RWPE2 (cell line): Measurements from ENCODE around the gene NUDT16L1.
A peak's percentile ranks its signal among the peaks of the same experiment; 100 is the strongest.

ENCODE experiments used
- ATAC-seq: fragments of 200-7000 bp; cut with Tn5 transposase; 3 replicates; pipeline ENCODE4 v1.9.1; 2021; ENCODE audit warnings: low read depth
- DNase-seq: peaks from one replicate; pipeline ENCODE4 v3.0.0-alpha.2; 2020; ENCODE audit warnings: low spot score
- H3K27ac ChIP-seq: fragments of 450-650 bp; 2 replicates; pipeline ENCODE4 v1.5.1; 2017; ENCODE audit warnings: mild to moderate bottlenecking; ENCODE audit not compliant: poor library complexity, severe bottlenecking
- H3K27me3 ChIP-seq: fragments of 250-450 bp; sonication (Bioruptor Pico); 2 replicates; pipeline ENCODE4 v1.5.1; 2021; ENCODE audit warnings: mild to moderate bottlenecking, moderate library complexity; ENCODE audit not compliant: insufficient read depth, poor library complexity, severe bottlenecking
- H3K36me3 ChIP-seq: fragments of 250-450 bp; sonication (Bioruptor Pico); 2 replicates; pipeline ENCODE4 v1.5.1; 2020; ENCODE audit warnings: low read depth, mild to moderate bottlenecking, moderate library complexity
- H3K4me1 ChIP-seq: fragments of 250-450 bp; sonication (Bioruptor Pico); 2 replicates; pipeline ENCODE4 v1.5.1; 2021; ENCODE audit warnings: mild to moderate bottlenecking, moderate library complexity; ENCODE audit not compliant: insufficient read depth, poor library complexity, severe bottlenecking
- H3K4me3 ChIP-seq: fragments of 250-450 bp; sonication (Bioruptor Pico); 2 replicates; pipeline ENCODE4 v1.5.1; 2021; ENCODE audit warnings: mild to moderate bottlenecking, moderate library complexity; ENCODE audit not compliant: severe bottlenecking
- H3K9me3 ChIP-seq: fragments of 250-450 bp; sonication (Bioruptor Pico); 2 replicates; pipeline ENCODE4 v1.5.1; 2021; ENCODE audit warnings: mild to moderate bottlenecking, moderate library complexity; ENCODE audit not compliant: severe bottlenecking
- TF ChIP-seq, protein P1 (sequence below): fragments of 450-650 bp; IDR thresholded peaks from one replicate; pipeline ENCODE4 v1.5.1; 2017; ENCODE audit warnings: mild to moderate bottlenecking, moderate library complexity; ENCODE audit not compliant: poor library complexity, severe bottlenecking

Gene NUDT16L1

DNA sequence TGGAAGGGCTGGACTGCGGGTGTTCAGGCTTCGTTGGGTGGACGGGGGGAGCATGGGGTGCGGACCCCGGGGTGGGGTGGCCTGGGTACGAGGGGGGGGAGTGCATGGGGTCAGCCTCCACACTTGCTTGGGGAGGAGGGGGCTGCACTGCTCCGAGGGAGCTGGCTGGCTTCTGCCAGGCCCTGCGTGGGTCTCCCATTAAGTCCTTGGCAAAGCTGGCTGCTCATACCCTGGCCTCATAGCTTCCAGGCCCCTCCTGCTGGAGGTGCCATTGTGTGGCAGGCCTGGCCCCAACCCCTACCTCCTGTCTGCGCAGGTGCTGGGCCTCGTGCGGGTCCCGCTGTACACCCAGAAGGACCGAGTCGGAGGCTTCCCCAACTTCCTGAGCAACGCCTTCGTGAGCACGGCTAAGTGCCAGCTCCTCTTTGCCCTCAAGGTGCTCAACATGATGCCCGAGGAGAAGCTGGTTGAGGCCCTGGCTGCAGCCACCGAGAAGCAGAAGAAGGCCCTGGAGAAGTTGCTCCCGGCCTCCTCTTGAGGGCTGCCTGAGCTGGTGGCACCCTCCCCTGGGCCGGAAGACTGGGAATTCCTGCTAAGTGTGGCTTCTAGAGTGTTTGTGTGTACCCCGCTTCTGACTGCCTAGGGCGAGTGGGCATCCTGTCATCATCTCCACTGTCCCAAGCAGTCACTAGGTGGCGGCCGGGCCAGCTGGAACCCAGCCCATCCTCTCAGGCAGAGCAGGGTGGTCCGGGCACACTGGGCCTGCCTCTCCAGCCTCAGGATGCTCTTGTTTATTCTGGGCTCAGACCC lies 1.5 kb downstream of the NUDT16L1 start:
- TF ChIP-seq, protein P1, sequence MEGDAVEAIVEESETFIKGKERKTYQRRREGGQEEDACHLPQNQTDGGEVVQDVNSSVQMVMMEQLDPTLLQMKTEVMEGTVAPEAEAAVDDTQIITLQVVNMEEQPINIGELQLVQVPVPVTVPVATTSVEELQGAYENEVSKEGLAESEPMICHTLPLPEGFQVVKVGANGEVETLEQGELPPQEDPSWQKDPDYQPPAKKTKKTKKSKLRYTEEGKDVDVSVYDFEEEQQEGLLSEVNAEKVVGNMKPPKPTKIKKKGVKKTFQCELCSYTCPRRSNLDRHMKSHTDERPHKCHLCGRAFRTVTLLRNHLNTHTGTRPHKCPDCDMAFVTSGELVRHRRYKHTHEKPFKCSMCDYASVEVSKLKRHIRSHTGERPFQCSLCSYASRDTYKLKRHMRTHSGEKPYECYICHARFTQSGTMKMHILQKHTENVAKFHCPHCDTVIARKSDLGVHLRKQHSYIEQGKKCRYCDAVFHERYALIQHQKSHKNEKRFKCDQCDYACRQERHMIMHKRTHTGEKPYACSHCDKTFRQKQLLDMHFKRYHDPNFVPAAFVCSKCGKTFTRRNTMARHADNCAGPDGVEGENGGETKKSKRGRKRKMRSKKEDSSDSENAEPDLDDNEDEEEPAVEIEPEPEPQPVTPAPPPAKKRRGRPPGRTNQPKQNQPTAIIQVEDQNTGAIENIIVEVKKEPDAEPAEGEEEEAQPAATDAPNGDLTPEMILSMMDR: no peak
- H3K27ac ChIP-seq: peak overlapping the region; percentile 40
- H3K36me3 ChIP-seq: peaks cover 18% of the 10 kb centered on the region
- H3K9me3 ChIP-seq: no peaks in the 10 kb centered on the region
- no peak for ATAC-seq
- DNase-seq: peak; percentile 60
- no peaks in the 10 kb centered on the region for H3K4me1 ChIP-seq
- H3K27me3 ChIP-seq: no peaks in the 10 kb centered on the region
- peak overlapping the region; percentile 68 for H3K4me3 ChIP-seq

DNA sequence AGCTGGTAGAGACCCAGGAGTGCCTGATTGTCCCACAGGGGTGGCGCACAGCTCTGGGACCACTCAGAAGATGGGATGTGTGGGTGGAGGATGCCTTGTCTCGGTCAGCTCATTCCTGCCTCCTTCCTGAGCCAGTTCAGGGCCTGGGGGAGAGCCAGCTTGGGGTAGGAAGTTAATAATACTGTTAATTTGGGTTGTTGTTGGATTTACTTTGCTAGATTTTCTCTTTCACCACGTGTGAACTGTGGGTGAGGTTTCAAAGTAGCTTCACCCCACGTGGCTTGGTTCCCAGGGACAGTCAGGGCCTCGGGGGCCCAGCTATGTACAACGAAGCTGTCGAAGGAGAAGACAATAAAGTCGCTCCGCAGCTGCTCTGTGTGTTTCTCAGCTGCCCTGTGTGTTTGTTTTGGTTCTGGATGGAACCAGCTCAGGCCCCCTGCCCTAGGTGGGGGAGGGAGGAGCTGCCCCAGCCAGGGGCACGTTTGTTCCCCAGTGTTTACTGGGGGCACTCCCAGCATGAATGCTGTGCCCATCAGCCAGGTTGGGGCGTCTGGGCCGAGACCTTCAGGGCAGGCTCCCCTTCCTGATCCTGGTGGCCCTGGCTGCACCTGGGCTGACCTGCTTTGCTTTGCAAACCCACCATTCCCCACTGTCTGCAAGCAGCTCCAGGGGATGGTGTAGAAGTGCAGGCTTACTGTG lies 2.3 kb downstream of the NUDT16L1 start:
- ATAC-seq: no peak
- Histone ChIP-seq H3K27ac (no peak overlapping the region), H3K4me3 (no peak overlapping the region), H3K4me1 (no peaks in the 10 kb centered on the region), H3K36me3 (peaks cover 25% of the 10 kb centered on the region), H3K9me3 (no peaks in the 10 kb centered on the region), H3K27me3 (no peaks in the 10 kb centered on the region)
- peak; percentile 45 for DNase-seq
- TF ChIP-seq, protein P1: no peak

DNA sequence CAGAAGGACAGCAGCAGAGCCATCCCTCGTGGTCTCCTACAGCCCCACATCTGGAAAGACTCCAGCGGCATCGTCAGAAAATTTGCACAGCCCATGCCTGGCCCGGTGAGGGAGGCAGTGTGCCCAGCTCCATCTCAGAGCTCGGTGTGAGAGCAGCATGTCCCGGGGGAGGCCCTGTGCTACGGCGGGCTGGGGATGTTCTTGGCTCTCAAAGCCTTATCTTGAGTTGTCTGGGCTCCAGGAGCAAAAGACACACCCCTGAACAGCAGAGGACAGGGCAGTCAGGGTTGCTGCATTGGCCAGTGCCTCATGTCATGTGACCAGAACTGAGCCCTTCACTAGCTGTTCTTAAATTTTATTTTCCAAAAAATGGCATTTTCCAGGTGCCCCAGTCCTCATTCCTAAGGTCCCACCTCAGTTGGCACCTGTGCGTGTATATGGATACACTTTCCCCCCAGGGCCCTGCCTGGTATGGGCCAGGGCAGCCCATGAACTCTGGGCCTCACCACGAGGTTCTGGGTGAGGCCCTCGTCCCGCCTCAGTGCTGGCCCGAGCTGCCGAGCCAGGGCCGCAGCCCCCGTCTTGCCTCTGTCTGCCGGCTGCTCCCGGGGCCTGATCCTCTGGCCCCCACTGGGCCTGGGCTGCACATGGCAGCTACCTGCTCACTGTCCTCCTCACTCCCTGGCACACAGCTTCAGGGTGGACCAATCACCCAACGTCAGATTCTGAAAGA lies 3.0 kb downstream of the NUDT16L1 start:
- H3K4me1 ChIP-seq: no peaks in the 10 kb centered on the region
- H3K4me3 ChIP-seq: no peak overlapping the region
- ATAC-seq (no peak), DNase-seq (no peak)
- no peaks in the 10 kb centered on the region for H3K9me3 ChIP-seq
- H3K27me3 ChIP-seq: no peaks in the 10 kb centered on the region
- TF ChIP-seq, protein P1: no peak
- H3K27ac ChIP-seq: no peak overlapping the region
- H3K36me3 ChIP-seq: peaks cover 33% of the 10 kb centered on the region

DNA sequence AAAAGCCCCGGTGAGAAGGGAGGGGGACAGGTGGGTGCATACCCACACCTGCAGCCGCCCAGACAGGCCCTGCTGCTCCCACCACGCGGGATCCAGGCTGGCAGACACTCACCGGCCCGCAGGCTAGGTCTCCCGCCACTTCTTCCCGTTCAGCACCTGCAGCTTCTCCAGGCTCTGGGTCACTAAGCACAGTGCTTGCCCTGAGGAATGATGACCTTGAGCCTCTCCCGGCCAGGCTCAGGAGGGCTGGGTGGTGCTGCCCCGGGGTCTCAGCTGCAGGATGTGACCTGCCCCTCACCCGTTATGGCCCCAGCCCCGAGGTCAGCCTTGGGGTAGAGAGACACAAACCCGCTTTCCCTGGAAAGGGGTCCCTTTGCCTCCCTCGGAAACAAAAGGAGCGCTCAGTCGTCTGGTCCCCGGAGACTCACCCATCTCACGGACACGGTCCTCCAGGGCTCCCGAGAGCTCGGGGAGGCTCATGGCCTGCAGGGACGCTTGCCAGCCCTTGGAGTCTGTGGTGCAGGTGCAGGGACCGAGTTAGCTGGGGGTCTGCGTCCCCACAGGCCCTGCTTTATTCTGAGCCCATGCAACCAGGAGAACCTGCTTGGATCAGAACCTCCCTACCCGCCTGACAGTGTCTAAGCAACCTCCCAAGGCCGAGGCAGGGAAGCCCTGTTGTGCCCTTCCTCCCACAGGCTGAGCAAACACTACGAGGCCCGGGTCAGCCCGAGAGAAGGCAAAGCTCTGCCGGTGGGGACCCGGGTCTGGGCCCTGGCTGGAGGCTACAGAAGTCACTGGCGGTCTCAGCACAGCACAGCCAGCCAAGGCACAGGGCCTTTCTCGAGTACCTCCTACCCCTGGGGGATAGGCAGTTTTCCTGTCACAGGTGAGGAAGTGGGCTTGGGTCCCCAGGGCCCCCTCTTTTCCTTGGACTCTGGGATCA lies 3.8 kb downstream of the NUDT16L1 start:
- ATAC-seq: no peak

More for the DNA sequence above, 3.8 kb downstream of the NUDT16L1 start:
- H3K9me3 ChIP-seq: no peaks in the 10 kb centered on the region
- no peak overlapping the region for H3K27ac ChIP-seq
- no peak overlapping the region for H3K4me3 ChIP-seq
- peaks cover 39% of the 10 kb centered on the region for H3K36me3 ChIP-seq
- H3K27me3 ChIP-seq: no peaks in the 10 kb centered on the region
- TF ChIP-seq, protein P1: no peak
- peak; percentile 56 for DNase-seq
- no peaks in the 10 kb centered on the region for H3K4me1 ChIP-seq
